ENCODE data around the gene FCAMR. TPM values are rescaled to one million over a fixed set of nuclear protein-coding genes. Genes with fewer than 3 reads are reported as not detected.

FCAMR gene
- total and polyA plus RNA-seq, 2 experiments from 2014 or later = not detected

GRCh38 chr1:206915030-206915735, 55.1 kb downstream of the FCAMR start:
- Histone ChIP-seq H4K20me1 (ENCODE audit: insufficient read depth) (no peaks in the 10 kb centered on the region), H3F3A (ENCODE audit: insufficient read depth) (peaks cover 8% of the 10 kb centered on the region; the same call in 1 of the 2 replicates), H3K36me3 (ENCODE audit: low read depth) (no peaks in the 10 kb centered on the region), H3K79me2 (ENCODE audit: insufficient read depth) (no peaks in the 10 kb centered on the region), H3K4me1 (ENCODE audit: insufficient read depth) (no peaks in the 10 kb centered on the region; the same call in 1 of the 2 replicates), H3K4me2 (ENCODE audit: unreplicated experiment) (no peak overlapping the region), H3K27me3 (replicated peaks; ENCODE audit: insufficient read depth) (peaks cover 7% of the 10 kb centered on the region; the same call in 1 of the 2 replicates), H3K4me3 (no peak overlapping the region), H3K9me2 (ENCODE audit: insufficient read depth) (no peaks in the 10 kb centered on the region), H3K9ac (no peak overlapping the region), H3K27ac (no peak overlapping the region), H3K9me3 (ENCODE audit: low read depth) (no peaks in the 10 kb centered on the region), H2AFZ (no peak overlapping the region)
- TF ChIP-seq EZH2phosphoT487 (IDR thresholded peaks at IDR 0.05; ENCODE audit: insufficient read depth, low read depth) = no peak
- TF ChIP-seq EZH2 (IDR thresholded peaks at IDR 0.05; ENCODE audit: insufficient read depth, poor library complexity, severe bottlenecking) = no peak
- 76 to 83% methylated on average over 15 of the region's 15 CpGs for WGBS, 2 experiments (ENCODE audit: low coverage in 1 of 2, low lambda C conversion rate in 2 of 2, missing lambda C conversion rate in 2 of 2)
- in situ Hi-C loops (cut with MboI) = no loop called here
- DNase-seq = no peak

- TF ChIP-seq EZH2phosphoT487 (IDR thresholded peaks at IDR 0.05; ENCODE audit: insufficient read depth, low read depth) (no peak), EZH2 (IDR thresholded peaks at IDR 0.05; ENCODE audit: insufficient read depth, poor library complexity, severe bottlenecking) (no peak)
- Histone ChIP-seq H3K27ac (no peak overlapping the region), H3K9me2 (ENCODE audit: insufficient read depth) (no peaks in the 10 kb centered on the region), H3K9me3 (ENCODE audit: low read depth) (no peaks in the 10 kb centered on the region), H3F3A (ENCODE audit: insufficient read depth) (peaks cover 8% of the 10 kb centered on the region; the same call in 1 of the 2 replicates), H3K27me3 (replicated peaks; ENCODE audit: insufficient read depth) (peaks cover 7% of the 10 kb centered on the region; the same call in 1 of the 2 replicates), H3K9ac (no peak overlapping the region), H2AFZ (no peak overlapping the region), H3K4me3 (no peak overlapping the region), H3K4me2 (ENCODE audit: unreplicated experiment) (no peak overlapping the region), H4K20me1 (ENCODE audit: insufficient read depth) (no peaks in the 10 kb centered on the region), H3K4me1 (ENCODE audit: insufficient read depth) (no peaks in the 10 kb centered on the region; the same call in 1 of the 2 replicates), H3K79me2 (ENCODE audit: insufficient read depth) (no peaks in the 10 kb centered on the region), H3K36me3 (ENCODE audit: low read depth) (no peaks in the 10 kb centered on the region)
- in situ Hi-C loops (cut with MboI) = loop anchor here (5.0 kb wide), 1 partner anchor 177 kb away; no protein-coding TSS in a partner anchor
- 80 to 82% methylated on average over 12 of the region's 12 CpGs for WGBS, 2 experiments (ENCODE audit: low coverage in 1 of 2, low lambda C conversion rate in 2 of 2, missing lambda C conversion rate in 2 of 2)
- no peak for DNase-seq
Measured at GRCh38 chr1:206913766-206914537, 56.3 kb downstream of the FCAMR start.

GRCh38 chr1:206912445-206913095, 57.7 kb downstream of the FCAMR start:
- H3K27ac ChIP-seq = no peak overlapping the region
- no peak overlapping the region for H2AFZ ChIP-seq
- H3K4me1 ChIP-seq (ENCODE audit: insufficient read depth) = no peaks in the 10 kb centered on the region; the same call in 1 of the 2 replicates
- no peaks in the 10 kb centered on the region for H4K20me1 ChIP-seq (ENCODE audit: insufficient read depth)
- DNase-seq = peak; percentile 84
- TF ChIP-seq EZH2 (IDR thresholded peaks at IDR 0.05; ENCODE audit: insufficient read depth, poor library complexity, severe bottlenecking) (no peak), EZH2phosphoT487 (IDR thresholded peaks at IDR 0.05; ENCODE audit: insufficient read depth, low read depth) (no peak)
- H3K79me2 ChIP-seq (ENCODE audit: insufficient read depth) = no peaks in the 10 kb centered on the region
- H3K9me3 ChIP-seq (ENCODE audit: low read depth) = no peaks in the 10 kb centered on the region
- peaks cover 7% of the 10 kb centered on the region; the same call in 1 of the 2 replicates for H3K27me3 ChIP-seq (replicated peaks; ENCODE audit: insufficient read depth)
- H3K4me3 ChIP-seq = no peak overlapping the region
- no peaks in the 10 kb centered on the region for H3K9me2 ChIP-seq (ENCODE audit: insufficient read depth)
- no peak overlapping the region for H3K9ac ChIP-seq
- H3K4me2 ChIP-seq (ENCODE audit: unreplicated experiment) = no peak overlapping the region
- 18 to 21% methylated on average over 7 of the region's 7 CpGs for WGBS, 2 experiments (ENCODE audit: low coverage in 1 of 2, low lambda C conversion rate in 2 of 2, missing lambda C conversion rate in 2 of 2)
- peaks cover 8% of the 10 kb centered on the region; the same call in 1 of the 2 replicates for H3F3A ChIP-seq (ENCODE audit: insufficient read depth)
- in situ Hi-C loops (cut with MboI) = loop anchor here (5.0 kb wide), 1 partner anchor 175 kb away; no protein-coding TSS in a partner anchor
- H3K36me3 ChIP-seq (ENCODE audit: low read depth) = no peaks in the 10 kb centered on the region

Measured in GM23248 (cell line).